Measurements from ENCODE around the gene MRE11.

DNA sequence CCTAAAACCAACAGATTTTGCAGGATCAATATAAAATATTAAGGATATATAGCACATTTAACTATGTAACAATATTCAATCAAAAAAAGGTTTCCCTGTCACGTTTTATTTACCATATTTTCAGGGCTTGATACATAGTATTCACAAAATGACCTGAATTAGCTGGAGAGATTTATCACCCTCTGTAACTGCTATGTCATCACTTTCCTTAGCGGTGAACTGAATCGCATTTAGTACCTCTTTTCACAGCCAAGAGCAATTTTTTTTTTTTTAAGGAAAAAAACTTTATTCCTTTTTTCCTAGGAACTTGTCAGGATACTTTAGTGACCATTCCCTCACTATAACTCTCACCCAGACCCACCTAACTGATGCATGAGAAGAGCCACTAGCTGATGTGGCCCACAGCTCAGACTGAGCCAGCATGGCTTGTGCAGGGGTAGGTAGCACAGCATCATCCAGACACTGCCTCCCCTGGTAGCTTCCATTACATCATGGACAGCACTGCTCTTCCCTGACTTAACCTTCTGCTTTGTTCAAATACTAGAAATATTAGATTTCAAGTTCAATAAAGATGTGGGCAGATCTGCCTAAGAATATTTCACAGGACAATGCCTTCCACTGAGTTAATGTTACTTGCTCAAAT lies 75.4 kb downstream of the MRE11 start:
- TF ChIP-seq EZH2 (IDR thresholded peaks at IDR 0.05; ENCODE audit: borderline replicate concordance, control insufficient read depth, low read depth, low read length): no peak
- TF ChIP-seq, protein P1, sequence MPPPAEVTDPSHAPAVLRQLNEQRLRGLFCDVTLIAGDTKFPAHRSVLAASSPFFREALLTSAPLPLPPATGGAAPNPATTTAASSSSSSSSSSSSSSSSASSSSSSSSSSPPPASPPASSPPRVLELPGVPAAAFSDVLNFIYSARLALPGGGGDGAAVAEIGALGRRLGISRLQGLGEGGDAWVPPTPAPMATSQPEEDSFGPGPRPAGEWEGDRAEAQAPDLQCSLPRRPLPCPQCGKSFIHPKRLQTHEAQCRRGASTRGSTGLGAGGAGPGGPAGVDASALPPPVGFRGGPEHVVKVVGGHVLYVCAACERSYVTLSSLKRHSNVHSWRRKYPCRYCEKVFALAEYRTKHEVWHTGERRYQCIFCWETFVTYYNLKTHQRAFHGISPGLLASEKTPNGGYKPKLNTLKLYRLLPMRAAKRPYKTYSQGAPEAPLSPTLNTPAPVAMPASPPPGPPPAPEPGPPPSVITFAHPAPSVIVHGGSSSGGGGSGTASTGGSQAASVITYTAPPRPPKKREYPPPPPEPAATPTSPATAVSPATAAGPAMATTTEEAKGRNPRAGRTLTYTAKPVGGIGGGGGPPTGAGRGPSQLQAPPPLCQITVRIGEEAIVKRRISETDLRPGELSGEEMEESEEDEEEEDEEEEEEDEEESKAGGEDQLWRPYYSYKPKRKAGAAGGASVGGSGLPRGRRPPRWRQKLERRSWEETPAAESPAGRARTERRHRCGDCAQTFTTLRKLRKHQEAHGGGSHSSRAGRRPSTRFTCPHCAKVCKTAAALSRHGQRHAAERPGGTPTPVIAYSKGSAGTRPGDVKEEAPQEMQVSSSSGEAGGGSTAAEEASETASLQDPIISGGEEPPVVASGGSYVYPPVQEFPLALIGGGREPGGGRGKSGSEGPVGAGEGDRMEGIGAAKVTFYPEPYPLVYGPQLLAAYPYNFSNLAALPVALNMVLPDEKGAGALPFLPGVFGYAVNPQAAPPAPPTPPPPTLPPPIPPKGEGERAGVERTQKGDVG (CRISPR knock-in tag; IDR thresholded peaks at IDR 0.05): no peak
- TF ChIP-seq, protein P2, sequence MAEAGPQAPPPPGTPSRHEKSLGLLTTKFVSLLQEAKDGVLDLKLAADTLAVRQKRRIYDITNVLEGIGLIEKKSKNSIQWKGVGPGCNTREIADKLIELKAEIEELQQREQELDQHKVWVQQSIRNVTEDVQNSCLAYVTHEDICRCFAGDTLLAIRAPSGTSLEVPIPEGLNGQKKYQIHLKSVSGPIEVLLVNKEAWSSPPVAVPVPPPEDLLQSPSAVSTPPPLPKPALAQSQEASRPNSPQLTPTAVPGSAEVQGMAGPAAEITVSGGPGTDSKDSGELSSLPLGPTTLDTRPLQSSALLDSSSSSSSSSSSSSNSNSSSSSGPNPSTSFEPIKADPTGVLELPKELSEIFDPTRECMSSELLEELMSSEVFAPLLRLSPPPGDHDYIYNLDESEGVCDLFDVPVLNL (IDR thresholded peaks at IDR 0.05; ENCODE audit: low read depth, low read length): no peak
- no peak for TF ChIP-seq ESRRA (IDR thresholded peaks at IDR 0.05; ENCODE audit: low read length)
- TF ChIP-seq, protein P3, sequence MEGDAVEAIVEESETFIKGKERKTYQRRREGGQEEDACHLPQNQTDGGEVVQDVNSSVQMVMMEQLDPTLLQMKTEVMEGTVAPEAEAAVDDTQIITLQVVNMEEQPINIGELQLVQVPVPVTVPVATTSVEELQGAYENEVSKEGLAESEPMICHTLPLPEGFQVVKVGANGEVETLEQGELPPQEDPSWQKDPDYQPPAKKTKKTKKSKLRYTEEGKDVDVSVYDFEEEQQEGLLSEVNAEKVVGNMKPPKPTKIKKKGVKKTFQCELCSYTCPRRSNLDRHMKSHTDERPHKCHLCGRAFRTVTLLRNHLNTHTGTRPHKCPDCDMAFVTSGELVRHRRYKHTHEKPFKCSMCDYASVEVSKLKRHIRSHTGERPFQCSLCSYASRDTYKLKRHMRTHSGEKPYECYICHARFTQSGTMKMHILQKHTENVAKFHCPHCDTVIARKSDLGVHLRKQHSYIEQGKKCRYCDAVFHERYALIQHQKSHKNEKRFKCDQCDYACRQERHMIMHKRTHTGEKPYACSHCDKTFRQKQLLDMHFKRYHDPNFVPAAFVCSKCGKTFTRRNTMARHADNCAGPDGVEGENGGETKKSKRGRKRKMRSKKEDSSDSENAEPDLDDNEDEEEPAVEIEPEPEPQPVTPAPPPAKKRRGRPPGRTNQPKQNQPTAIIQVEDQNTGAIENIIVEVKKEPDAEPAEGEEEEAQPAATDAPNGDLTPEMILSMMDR (IDR thresholded peaks at IDR 0.05 in 2 of 3, conservative IDR thresholded peaks at IDR 0.05 in 1 of 3; ENCODE audit: control insufficient read depth in 2 of 3, extremely low read depth in 1 of 3, insufficient read depth in 1 of 3, low read depth in 3 of 3, low read length in 3 of 3): no peak
- TF ChIP-seq MEF2A (IDR thresholded peaks at IDR 0.05; ENCODE audit: insufficient read depth, low read depth, low read length): no peak
